Ishikawa (cell line): ENCODE results near the gene ZBTB16.

ENCODE experiments used
- CEBPB ChIP-seq: IDR thresholded peaks from 2 replicates; pipeline ENCODE4 v1.6.1; 2012
- CREB1 ChIP-seq: IDR thresholded peaks from 2 replicates; pipeline ENCODE4 v1.6.1; 2012; ENCODE audit warnings: low read depth
- EGR1 ChIP-seq: IDR thresholded peaks from 2 replicates; pipeline ENCODE4 v1.6.1; 2012
- EP300 ChIP-seq: IDR thresholded peaks from 2 replicates; pipeline ENCODE4 v1.6.1; 2012; ENCODE audit warnings: borderline replicate concordance
- FOXM1 ChIP-seq: IDR thresholded peaks from 2 replicates; pipeline ENCODE4 v1.6.1; 2012; ENCODE audit warnings: low read depth, borderline replicate concordance
- NFIC ChIP-seq: IDR thresholded peaks from 2 replicates; pipeline ENCODE4 v1.6.1; 2012
- RAD21 ChIP-seq: IDR thresholded peaks from 2 replicates; pipeline ENCODE4 v1.6.1; 2012; ENCODE audit warnings: low read depth
- REST ChIP-seq: IDR thresholded peaks from 2 replicates; pipeline ENCODE4 v1.6.1; 2012; ENCODE audit warnings: low read depth, mild to moderate bottlenecking
- TAF1 ChIP-seq: IDR thresholded peaks from 2 replicates; pipeline ENCODE4 v1.6.1; 2012; ENCODE audit warnings: low read depth, mild to moderate bottlenecking
- TCF12 ChIP-seq: IDR thresholded peaks from 2 replicates; pipeline ENCODE4 v1.6.1; 2012; ENCODE audit warnings: low read depth
- TEAD4 ChIP-seq: IDR thresholded peaks from 2 replicates; pipeline ENCODE4 v1.6.1; 2012
- YY1 ChIP-seq: IDR thresholded peaks from 2 replicates; pipeline ENCODE4 v1.6.1; 2012; ENCODE audit warnings: low read depth
- ZBTB7A ChIP-seq: IDR thresholded peaks from 2 replicates; pipeline ENCODE4 v1.6.1; 2012; ENCODE audit warnings: low read depth
- TF ChIP-seq, protein P1 (sequence below): IDR thresholded peaks from 2 replicates; pipeline ENCODE4 v1.6.1; 2012
- TF ChIP-seq, protein P2 (sequence below): IDR thresholded peaks from 2 replicates; pipeline ENCODE4 v1.6.1; 2012

Gene ZBTB16

GRCh38 chr11:114131461-114131864 lies 72.0 kb downstream of the ZBTB16 start:
- TF ChIP-seq, protein P1, sequence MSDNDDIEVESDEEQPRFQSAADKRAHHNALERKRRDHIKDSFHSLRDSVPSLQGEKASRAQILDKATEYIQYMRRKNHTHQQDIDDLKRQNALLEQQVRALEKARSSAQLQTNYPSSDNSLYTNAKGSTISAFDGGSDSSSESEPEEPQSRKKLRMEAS = no peak
- TF ChIP-seq TCF12 (no peak), CEBPB (no peak), FOXM1 (no peak), REST (no peak), ZBTB7A (no peak)
- TF ChIP-seq, protein P2, sequence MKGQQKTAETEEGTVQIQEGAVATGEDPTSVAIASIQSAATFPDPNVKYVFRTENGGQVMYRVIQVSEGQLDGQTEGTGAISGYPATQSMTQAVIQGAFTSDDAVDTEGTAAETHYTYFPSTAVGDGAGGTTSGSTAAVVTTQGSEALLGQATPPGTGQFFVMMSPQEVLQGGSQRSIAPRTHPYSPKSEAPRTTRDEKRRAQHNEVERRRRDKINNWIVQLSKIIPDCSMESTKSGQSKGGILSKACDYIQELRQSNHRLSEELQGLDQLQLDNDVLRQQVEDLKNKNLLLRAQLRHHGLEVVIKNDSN = no peak

DNA sequence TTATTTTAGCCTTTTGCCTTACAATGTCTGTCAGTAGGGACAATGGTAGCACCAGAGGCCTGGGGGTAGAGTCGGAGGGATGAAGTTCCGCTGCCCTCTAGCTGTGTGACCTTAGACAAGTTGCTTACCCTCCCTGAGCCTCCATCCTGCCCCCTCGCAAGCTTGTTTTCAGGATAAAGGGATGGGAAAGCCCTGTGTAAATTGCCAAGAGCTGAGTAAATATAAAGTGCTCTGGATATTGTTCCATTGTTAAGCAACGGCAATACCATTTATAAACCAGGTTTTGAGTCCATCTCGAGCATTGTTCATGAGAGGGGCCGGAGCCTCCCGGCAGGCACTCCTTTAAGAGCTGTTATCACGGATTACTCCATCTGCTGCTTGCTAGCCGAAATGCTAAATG lies 72.9 kb downstream of the ZBTB16 start:
- no peak for TF ChIP-seq EGR1
- TF ChIP-seq TEAD4 = no peak
- no peak for TF ChIP-seq RAD21
- no peak for TF ChIP-seq ZBTB7A
- TF ChIP-seq CEBPB = no peak
- TF ChIP-seq EP300 = no peak
- TF ChIP-seq YY1 = no peak
- no peak for TF ChIP-seq CREB1
- TF ChIP-seq NFIC = no peak
- TF ChIP-seq TAF1 = no peak
- TF ChIP-seq, protein P1 = no peak

DNA sequence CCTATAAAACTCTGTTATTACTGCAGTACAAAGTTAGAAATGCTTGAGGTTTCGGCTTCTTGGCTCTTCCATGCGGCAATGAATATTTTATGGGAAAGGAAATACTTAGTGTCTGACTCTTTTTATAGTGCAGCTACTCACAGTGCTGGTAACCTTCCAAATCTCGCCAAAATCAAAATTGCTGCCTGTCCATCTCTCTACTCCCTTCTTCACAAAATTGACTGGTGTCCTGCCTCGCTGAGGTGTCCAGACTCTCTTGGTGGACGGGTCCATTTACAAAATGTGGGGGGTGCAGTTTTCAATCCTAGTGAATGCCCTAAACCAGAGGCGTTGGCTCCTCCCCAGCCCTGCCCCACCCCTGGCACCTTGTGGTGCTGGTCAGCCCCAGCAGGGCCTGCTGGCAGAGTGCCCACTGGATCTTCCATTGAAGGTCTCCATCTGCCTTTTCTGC lies 73.5 kb downstream of the ZBTB16 start:
- TF ChIP-seq NFIC (no peak), ZBTB7A (no peak)

DNA sequence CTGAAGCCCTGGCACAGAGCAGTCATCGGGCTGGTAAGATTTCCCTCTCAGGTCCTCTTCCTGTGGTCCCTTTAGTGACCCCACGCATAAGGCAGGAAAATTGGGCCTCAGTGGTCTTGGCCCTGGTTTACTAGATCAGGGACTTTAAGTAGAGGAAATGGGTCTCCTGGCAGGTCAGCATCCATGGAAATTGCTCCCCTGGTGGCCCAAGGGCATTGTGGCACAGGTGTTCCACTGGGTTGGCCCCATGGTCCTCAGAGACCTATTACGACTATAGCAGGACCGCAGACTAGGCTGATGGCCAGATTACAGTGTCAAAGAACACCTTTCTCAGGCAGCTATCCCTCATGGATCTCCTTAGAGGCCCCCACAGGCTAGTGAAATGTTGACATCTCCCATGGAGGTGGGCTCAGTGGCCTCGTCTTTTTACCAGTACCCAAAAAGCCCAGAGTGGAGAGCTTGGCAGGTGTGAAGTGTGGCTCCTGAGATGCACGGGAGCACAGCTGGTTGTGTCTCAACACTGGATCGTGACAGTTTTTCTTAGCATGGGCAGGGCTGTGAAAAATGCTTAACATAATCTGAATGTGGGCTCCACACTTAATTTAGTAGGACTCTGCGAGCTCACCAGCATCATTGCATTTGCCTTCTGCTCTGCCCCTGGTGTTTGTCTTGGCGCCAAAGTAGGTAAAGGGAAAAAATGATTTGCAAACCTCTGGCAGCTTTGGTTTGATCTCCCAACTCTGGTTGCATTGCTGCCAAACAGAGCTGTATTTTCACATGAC lies 74.2 kb downstream of the ZBTB16 start:
- no peak for TF ChIP-seq FOXM1
- no peak for TF ChIP-seq EGR1
- no peak for TF ChIP-seq YY1
- TF ChIP-seq EP300 = no peak
- no peak for TF ChIP-seq CREB1
- TF ChIP-seq TEAD4 = no peak
- TF ChIP-seq ZBTB7A = no peak
- no peak for TF ChIP-seq CEBPB
- TF ChIP-seq TAF1 = no peak
- TF ChIP-seq RAD21 = no peak
- no peak for TF ChIP-seq REST
- TF ChIP-seq, protein P1 = no peak
- TF ChIP-seq TCF12 = no peak
- TF ChIP-seq, protein P2 = no peak

DNA sequence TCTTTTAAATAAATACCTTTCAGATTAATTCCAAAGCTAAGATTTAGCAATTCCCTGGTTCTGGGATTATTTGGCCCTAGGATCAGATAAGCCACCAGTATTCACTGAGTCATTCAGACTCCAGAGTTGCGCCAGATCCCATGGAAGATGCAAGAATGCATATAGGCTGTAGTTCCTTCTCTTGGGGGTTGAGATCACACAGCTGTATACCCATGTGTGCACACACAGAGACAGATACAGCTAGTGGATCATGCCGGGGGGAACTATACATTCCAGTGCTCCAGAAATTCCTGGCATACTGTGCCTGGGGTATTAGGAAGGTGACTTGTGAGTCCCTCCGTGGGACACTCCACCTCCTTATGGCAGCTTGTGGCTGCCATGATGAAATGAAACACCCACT lies 75.4 kb downstream of the ZBTB16 start:
- TF ChIP-seq RAD21 (no peak), YY1 (no peak), FOXM1 (no peak), EP300 (no peak), TCF12 (no peak), EGR1 (no peak), CEBPB (no peak), ZBTB7A (no peak), NFIC (no peak), CREB1 (no peak), TEAD4 (no peak), TAF1 (no peak), REST (no peak)
- TF ChIP-seq, protein P2 = no peak
- TF ChIP-seq, protein P1 = no peak
